Endothelial cell of umbilical vein (primary cell): ENCODE results near the gene CNFN. TPM values are rescaled to one million over a fixed set of nuclear protein-coding genes. Genes with fewer than 3 reads are reported as not detected.

ENCODE experiments used
- BruUV-seq: library from RNA; stranded (reverse); fragments of 400-500 nt; replicated peaks from 2 replicates; lab custom pipeline; 2021; lab: Mats Ljungman, UMichigan
- CTCF ChIA-PET: fragments of 300-600, 350-600 bp; sonication (Branson Sonifier 250); formaldehyde crosslinking; loops from one replicate; lab custom pipeline; 2021; ENCODE audit warnings: antibody characterized with exemption, inconsistent platforms; lab: Charles Lee
- POLR2A ChIA-PET: fragments of 300-600, 350-600 bp; sonication (Branson Sonifier 250); formaldehyde crosslinking; loops from one replicate; lab custom pipeline; 2021; ENCODE audit warnings: antibody characterized with exemption, inconsistent platforms; lab: Charles Lee
- DNase-seq: peaks from one replicate; pipeline ENCODE4 v3.0.0-alpha.2; 2011; ENCODE audit warnings: low read depth, low spot score
- FAIRE-seq: peaks from 2 replicates; lab custom pipeline; 2011; peaks lifted over from hg19 to GRCh38; lab: Jason Lieb, UNC
- H2AFZ ChIP-seq: 2 replicates; pipeline ENCODE4 v1.6.0; 2012; ENCODE audit warnings: low read depth, low read length, control low read depth, inconsistent platforms
- H3K27ac ChIP-seq: 2 replicates; pipeline ENCODE4 v1.5.1; 2011; ENCODE audit warnings: low read depth, mild to moderate bottlenecking, control low read depth, low read length, moderate library complexity; ENCODE audit not compliant: insufficient read depth
- H3K27me3 ChIP-seq, 2 experiments: 2 replicates each; pipeline versions ENCODE4 v1.6.0 to v1.6.1; 2011; ENCODE audit warnings: low read length in 2 of 2, mixed read lengths in 1 of 2; ENCODE audit not compliant: control insufficient read depth in 2 of 2, insufficient read depth in 2 of 2
- H3K36me3 ChIP-seq, 2 experiments: 2 replicates in 1 of 2; 3 replicates in 1 of 2; pipeline ENCODE4 v1.5.1; 2011; ENCODE audit warnings: low read length in 2 of 2, mild to moderate bottlenecking in 1 of 2, moderate library complexity in 1 of 2; ENCODE audit not compliant: control insufficient read depth in 2 of 2, insufficient read depth in 2 of 2; ENCODE audit errors: extremely low read depth in 1 of 2
- H3K4me1 ChIP-seq: 3 replicates; pipeline ENCODE4 v1.5.1; 2011; ENCODE audit warnings: mild to moderate bottlenecking, low read length; ENCODE audit not compliant: control insufficient read depth, insufficient read depth; ENCODE audit errors: extremely low read depth
- H3K4me2 ChIP-seq: 2 replicates; pipeline ENCODE4 v1.6.1; 2011; ENCODE audit warnings: low read length, control low read depth, mixed read lengths; ENCODE audit not compliant: insufficient read depth
- H3K4me3 ChIP-seq, 3 experiments: fragments of 200-600 bp in 1 of 3; sonication (generic), shearing (Covaris generic) in 1 of 3; replicated peaks in 1 of 3; 2 replicates each; pipeline ENCODE4 v1.5.1; 2011 to 2016; ENCODE audit warnings: control low read depth in 3 of 3, low read length in 3 of 3, mild to moderate bottlenecking in 2 of 3, inconsistent platforms in 1 of 3, low read depth in 1 of 3, moderate library complexity in 1 of 3; ENCODE audit not compliant: insufficient read depth in 1 of 3
- H3K79me2 ChIP-seq: 2 replicates; pipeline ENCODE4 v1.6.0; 2012; ENCODE audit warnings: low read length, inconsistent platforms; ENCODE audit not compliant: control insufficient read depth, insufficient read depth
- H3K9ac ChIP-seq: replicated peaks from 2 replicates; pipeline ENCODE3; 2011; ENCODE audit warnings: low read length, control low read depth; ENCODE audit not compliant: insufficient read depth; ENCODE audit errors: extremely low read depth
- H3K9me1 ChIP-seq: replicated peaks from 3 replicates; pipeline ENCODE4 v1.6.0; 2011; ENCODE audit warnings: mild to moderate bottlenecking, low read length; ENCODE audit not compliant: control insufficient read depth, insufficient read depth; ENCODE audit errors: extremely low read depth
- H3K9me3 ChIP-seq: replicated peaks from 2 replicates; pipeline ENCODE4 v1.5.1; 2012; ENCODE audit warnings: low read length, inconsistent platforms; ENCODE audit not compliant: control insufficient read depth, insufficient read depth
- H4K20me1 ChIP-seq: replicated peaks from 2 replicates; pipeline ENCODE3; 2011; ENCODE audit warnings: mild to moderate bottlenecking, low read length; ENCODE audit not compliant: control insufficient read depth, insufficient read depth; ENCODE audit errors: extremely low read depth
- EZH2 ChIP-seq: IDR thresholded peaks from 2 replicates; pipeline ENCODE4 v1.6.1; 2012; ENCODE audit warnings: borderline replicate concordance, low read depth, mild to moderate bottlenecking, moderate library complexity, low read length, inconsistent platforms; ENCODE audit not compliant: severe bottlenecking
- FOS ChIP-seq: IDR thresholded peaks from 2 replicates; pipeline ENCODE4 v1.6.1; 2011; ENCODE audit warnings: mild to moderate bottlenecking, low read length, moderate library complexity, borderline replicate concordance; ENCODE audit not compliant: insufficient read depth
- GATA2 ChIP-seq: IDR thresholded peaks from 2 replicates; pipeline ENCODE4 v1.7.0; 2011; ENCODE audit warnings: low read depth, mild to moderate bottlenecking, moderate library complexity, mixed read lengths, low read length; ENCODE audit not compliant: insufficient read length, insufficient read depth
- JUN ChIP-seq: IDR thresholded peaks from 2 replicates; pipeline ENCODE4 v1.6.1; 2011; ENCODE audit warnings: borderline replicate concordance, low read depth; ENCODE audit not compliant: insufficient read length, insufficient read depth
- MAX ChIP-seq: IDR thresholded peaks from 2 replicates; pipeline ENCODE4 v1.6.1; 2011; ENCODE audit not compliant: insufficient read depth, insufficient read length
- MYC ChIP-seq: IDR thresholded peaks from one replicate; pipeline ENCODE4 v1.6.1; 2011; ENCODE audit warnings: mild to moderate bottlenecking, low read depth, low read length
- POLR2A ChIP-seq: IDR thresholded peaks from 2 replicates; pipeline ENCODE4 v1.6.1; 2012; ENCODE audit warnings: low read depth, mild to moderate bottlenecking, control low read depth, low read length
- POLR2AphosphoS5 ChIP-seq: IDR thresholded peaks from 2 replicates; pipeline ENCODE4 v1.6.1; 2012; ENCODE audit warnings: low read depth, mild to moderate bottlenecking, control low read depth, low read length, moderate library complexity; ENCODE audit not compliant: insufficient read depth
- dilution Hi-C: fragments of 300-500 bp; cut with MboI; formaldehyde crosslinking; loops from one replicate; pipeline ENCODE4 v1.15.0; 2019; ENCODE audit warnings: low sequenced_read_pairs; ENCODE audit not compliant: extremely low pct_ligation_motif_present
- intact Hi-C: fragments of 100-400 bp; cut with micrococcal nuclease; formaldehyde crosslinking; loops from one replicate; pipeline ENCODE4 v1.10.0; 2022
- polyA plus RNA-seq, 4 experiments: library from polyadenylated mRNA; depleted of rRNA in 3 of 4; stranded (reverse) in 3 of 4; unstranded in 1 of 4; fragments of >200 nt; gene quantifications; 2 replicates each; pipeline versions ENCODE4 v1.2.1 to v1.2.3, GENCODE V29; 2011 to 2012; ENCODE audit warnings: missing spikeins in 1 of 4
- total RNA-seq: library from RNA; stranded (reverse); gene quantifications from 2 replicates; pipeline ENCODE4 v1.2.3, GENCODE V29; 2021
- TF ChIP-seq, protein P1 (sequence below), 2 donors: IDR thresholded peaks; 1 replicate in 1 of 2; 2 replicates in 1 of 2; pipeline ENCODE4 v1.5.1; 2011; ENCODE audit warnings: low read length in 2 of 2, mild to moderate bottlenecking in 2 of 2, moderate library complexity in 2 of 2, control low read depth in 1 of 2, inconsistent platforms in 1 of 2, low read depth in 1 of 2; ENCODE audit not compliant: insufficient read depth in 1 of 2; ENCODE audit errors: extremely low read depth in 1 of 2

CNFN gene
- total and polyA plus RNA-seq, 2 donors (not counting 3 experiments of a cell fraction or from before 2014, with no cell fraction given): 0.23 to 0.73 TPM

DNA sequence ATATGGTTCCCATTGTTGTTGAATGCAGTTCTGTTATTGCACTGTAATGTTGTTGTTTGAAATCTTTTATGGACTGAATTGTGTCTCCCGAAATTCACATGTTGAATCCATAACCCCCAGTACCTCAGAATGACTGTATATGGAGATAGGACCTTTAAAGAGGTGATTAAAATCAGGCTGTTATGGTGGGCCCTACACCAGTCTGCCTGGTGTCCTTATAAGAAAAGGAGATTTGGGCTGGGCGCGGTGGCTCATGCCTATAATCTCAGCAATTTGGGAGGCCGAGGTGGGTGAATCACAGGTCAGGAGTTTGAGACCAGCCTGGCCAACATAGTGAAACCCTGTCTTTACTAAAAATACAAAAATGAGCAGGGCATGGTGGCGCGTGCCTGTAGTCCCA lies 45.2 kb upstream of the CNFN start:
- Histone ChIP-seq H3K9ac (no peak overlapping the region), H3K9me1 (no peaks in the 10 kb centered on the region), H3K9me3 (no peaks in the 10 kb centered on the region), H3K36me3 (no peaks in the 10 kb centered on the region), H3K4me2 (no peak overlapping the region), H3K27me3 (no peaks in the 10 kb centered on the region), H3K79me2 (no peaks in the 10 kb centered on the region), H3K27ac (no peak overlapping the region), H2AFZ (no peak overlapping the region), H3K4me3 (no peak overlapping the region), H4K20me1 (no peaks in the 10 kb centered on the region), H3K4me1 (peaks cover 10% of the 10 kb centered on the region)
- intact Hi-C loops (no loop called here), dilution Hi-C loops (no loop called here)
- FAIRE-seq (no peak), DNase-seq (no peak)
- POLR2A ChIA-PET: interaction anchor here (0.6 to 0.7 kb wide), 2 partner anchors 39 to 64 kb away, joined by 3 read pairs; no protein-coding TSS in a partner anchor
- no TSS peak for BruUV-seq
- TF ChIP-seq GATA2 (no peak), MYC (no peak), POLR2AphosphoS5 (no peak), JUN (no peak), FOS (no peak), POLR2A (no peak), EZH2 (no peak), MAX (no peak)
- TF ChIP-seq, protein P1, sequence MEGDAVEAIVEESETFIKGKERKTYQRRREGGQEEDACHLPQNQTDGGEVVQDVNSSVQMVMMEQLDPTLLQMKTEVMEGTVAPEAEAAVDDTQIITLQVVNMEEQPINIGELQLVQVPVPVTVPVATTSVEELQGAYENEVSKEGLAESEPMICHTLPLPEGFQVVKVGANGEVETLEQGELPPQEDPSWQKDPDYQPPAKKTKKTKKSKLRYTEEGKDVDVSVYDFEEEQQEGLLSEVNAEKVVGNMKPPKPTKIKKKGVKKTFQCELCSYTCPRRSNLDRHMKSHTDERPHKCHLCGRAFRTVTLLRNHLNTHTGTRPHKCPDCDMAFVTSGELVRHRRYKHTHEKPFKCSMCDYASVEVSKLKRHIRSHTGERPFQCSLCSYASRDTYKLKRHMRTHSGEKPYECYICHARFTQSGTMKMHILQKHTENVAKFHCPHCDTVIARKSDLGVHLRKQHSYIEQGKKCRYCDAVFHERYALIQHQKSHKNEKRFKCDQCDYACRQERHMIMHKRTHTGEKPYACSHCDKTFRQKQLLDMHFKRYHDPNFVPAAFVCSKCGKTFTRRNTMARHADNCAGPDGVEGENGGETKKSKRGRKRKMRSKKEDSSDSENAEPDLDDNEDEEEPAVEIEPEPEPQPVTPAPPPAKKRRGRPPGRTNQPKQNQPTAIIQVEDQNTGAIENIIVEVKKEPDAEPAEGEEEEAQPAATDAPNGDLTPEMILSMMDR (IDR thresholded peaks at IDR 0.05; ENCODE audit: extremely low read depth in 1 of 2, insufficient read depth in 1 of 2, low read depth in 1 of 2, low read length in 2 of 2): no peak
- CTCF ChIA-PET: interaction anchor here (1.2 to 2.0 kb wide), 3 partner anchors 12 to 35 kb away, joined by 4 to 7 read pairs (median 5); no protein-coding TSS in a partner anchor
